Measurements from ENCODE around the gene TTYH1. TPM values are rescaled to one million over a fixed set of nuclear protein-coding genes. Genes with fewer than 3 reads are reported as not detected.

Gene TTYH1
- total RNA-seq, 1 donor from 2014 or later = 144 TPM

GRCh38 chr19:54449701-54450069, 34.4 kb downstream of the TTYH1 start:
- H3K4me1 Mint-ChIP-seq (ENCODE audit: low read depth) = peaks cover 22% of the 10 kb centered on the region
- no peak for TF ChIP-seq CTCF (IDR thresholded peaks at IDR 0.05; ENCODE audit: unreplicated experiment)
- no peaks in the 10 kb centered on the region for H3K9me3 Mint-ChIP-seq (ENCODE audit: low read depth)
- peak overlapping the region; percentile 99 for H3K27ac Mint-ChIP-seq
- H3K4me3 Mint-ChIP-seq (ENCODE audit: low read depth) = peak overlapping the region; percentile 86
- peaks cover 7% of the 10 kb centered on the region for H3K36me3 Mint-ChIP-seq (ENCODE audit: insufficient read depth)
- H3K27me3 Mint-ChIP-seq = no peaks in the 10 kb centered on the region
- DNase-seq (ENCODE audit: low spot score, unreplicated experiment) = no peak

- Mint-ChIP-seq H3K27ac (peak overlapping the region; percentile 5), H3K36me3 (ENCODE audit: insufficient read depth) (peaks cover 6% of the 10 kb centered on the region), H3K4me1 (ENCODE audit: low read depth) (peaks cover 22% of the 10 kb centered on the region), H3K27me3 (no peaks in the 10 kb centered on the region), H3K4me3 (ENCODE audit: low read depth) (peak overlapping the region; percentile 86), H3K9me3 (ENCODE audit: low read depth) (no peaks in the 10 kb centered on the region)
- DNase-seq (ENCODE audit: low spot score, unreplicated experiment) = no peak
- no peak for TF ChIP-seq CTCF (IDR thresholded peaks at IDR 0.05; ENCODE audit: unreplicated experiment)
Measured at GRCh38 chr19:54451331-54451871, 36.1 kb downstream of the TTYH1 start.

- Mint-ChIP-seq H3K27me3 (no peaks in the 10 kb centered on the region), H3K9me3 (ENCODE audit: low read depth) (no peaks in the 10 kb centered on the region), H3K4me1 (ENCODE audit: low read depth) (peaks cover 22% of the 10 kb centered on the region), H3K36me3 (ENCODE audit: insufficient read depth) (peaks cover 6% of the 10 kb centered on the region), H3K4me3 (ENCODE audit: low read depth) (no peak overlapping the region), H3K27ac (no peak overlapping the region)
- DNase-seq (ENCODE audit: low spot score, unreplicated experiment) = no peak
- no peak for TF ChIP-seq CTCF (IDR thresholded peaks at IDR 0.05; ENCODE audit: unreplicated experiment)
Measured at GRCh38 chr19:54451997-54452396, 36.7 kb downstream of the TTYH1 start.

GRCh38 chr19:54452626-54453025, 37.4 kb downstream of the TTYH1 start:
- no peak for DNase-seq (ENCODE audit: low spot score, unreplicated experiment)
- Mint-ChIP-seq H3K36me3 (ENCODE audit: insufficient read depth) (peaks cover 6% of the 10 kb centered on the region), H3K4me1 (ENCODE audit: low read depth) (peaks cover 16% of the 10 kb centered on the region), H3K27me3 (no peaks in the 10 kb centered on the region), H3K4me3 (ENCODE audit: low read depth) (no peak overlapping the region), H3K9me3 (ENCODE audit: low read depth) (no peaks in the 10 kb centered on the region), H3K27ac (no peak overlapping the region)
- TF ChIP-seq CTCF (IDR thresholded peaks at IDR 0.05; ENCODE audit: unreplicated experiment) = no peak

GRCh38 chr19:54453921-54454780, 38.9 kb downstream of the TTYH1 start:
- H3K27ac Mint-ChIP-seq = no peak overlapping the region
- no peaks in the 10 kb centered on the region for H3K27me3 Mint-ChIP-seq
- no peaks in the 10 kb centered on the region for H3K9me3 Mint-ChIP-seq (ENCODE audit: low read depth)
- DNase-seq (ENCODE audit: low spot score, unreplicated experiment) = no peak
- H3K36me3 Mint-ChIP-seq (ENCODE audit: insufficient read depth) = peaks cover 15% of the 10 kb centered on the region
- H3K4me3 Mint-ChIP-seq (ENCODE audit: low read depth) = no peak overlapping the region
- peaks cover 11% of the 10 kb centered on the region for H3K4me1 Mint-ChIP-seq (ENCODE audit: low read depth)
- TF ChIP-seq CTCF (IDR thresholded peaks at IDR 0.05; ENCODE audit: unreplicated experiment) = no peak
